Activated CD4-positive, alpha-beta T cell treated with anti-CD3 and anti-CD28 coated beads for 48 hours (primary cell): ENCODE results near the gene ABLIM1.
"Not testable (repeated sequence)": the region's sequence is repeated elsewhere in the genome, so short reads cannot be mapped to it uniquely, and the experiment has no call there.

Source experiments
- DNase-seq: peaks from one replicate; pipeline ENCODE4 v3.0.0-alpha.2; 2020

ABLIM1 gene

DNA sequence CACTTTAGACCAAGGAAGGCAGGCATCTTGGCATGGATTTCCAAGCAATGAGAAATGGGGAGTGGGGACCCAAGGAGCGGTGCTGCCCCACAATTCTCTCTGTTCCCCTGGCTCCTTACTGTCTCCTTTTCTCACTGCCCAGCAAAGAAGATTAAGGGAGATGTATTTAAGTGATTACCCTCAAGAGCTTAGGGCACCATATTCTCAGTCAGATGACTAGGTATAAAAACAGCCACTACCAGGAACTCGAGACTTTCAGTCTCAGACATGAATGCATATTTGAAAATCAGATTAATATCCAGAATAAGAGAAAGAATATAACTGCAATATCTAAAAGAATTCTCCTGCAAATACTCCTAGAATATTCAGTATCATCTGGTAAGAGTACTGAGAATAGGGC lies at the start of gene ABLIM1:
ABLIM1 (minus strand) TSS at position 101 of the 400 bp plus-strand sequence; CDS start at position 26, 75 bp downstream.
- DNase-seq = no peak

DNA sequence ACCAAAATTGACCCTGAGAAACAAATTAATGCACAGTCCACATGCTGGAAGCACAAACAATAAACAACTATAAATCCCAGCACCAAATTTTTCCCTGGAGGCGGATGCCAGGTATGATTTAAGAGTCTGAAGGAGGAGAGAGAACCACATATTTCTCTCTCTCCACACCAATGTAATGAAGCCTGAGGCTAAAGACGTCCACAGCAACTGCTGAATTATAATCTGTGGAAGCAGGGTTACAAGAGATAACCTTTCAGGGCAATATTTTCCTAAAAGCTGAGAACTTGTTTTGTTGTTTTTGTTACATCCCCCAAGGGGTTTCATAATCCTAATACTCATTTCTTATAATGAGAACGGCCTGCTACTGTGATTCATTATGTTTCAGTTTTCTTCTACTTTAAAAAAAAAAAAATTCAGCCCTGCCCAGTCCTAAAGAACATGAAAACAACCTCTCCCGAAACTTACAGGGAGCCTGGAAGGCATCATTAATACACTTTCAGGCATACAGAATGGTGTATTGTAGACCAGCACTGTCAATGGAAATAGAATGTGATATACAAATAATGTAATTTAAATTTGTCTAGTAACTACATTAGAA lies 48.5 kb upstream of the ABLIM1 start:
- DNase-seq = no peak

DNA sequence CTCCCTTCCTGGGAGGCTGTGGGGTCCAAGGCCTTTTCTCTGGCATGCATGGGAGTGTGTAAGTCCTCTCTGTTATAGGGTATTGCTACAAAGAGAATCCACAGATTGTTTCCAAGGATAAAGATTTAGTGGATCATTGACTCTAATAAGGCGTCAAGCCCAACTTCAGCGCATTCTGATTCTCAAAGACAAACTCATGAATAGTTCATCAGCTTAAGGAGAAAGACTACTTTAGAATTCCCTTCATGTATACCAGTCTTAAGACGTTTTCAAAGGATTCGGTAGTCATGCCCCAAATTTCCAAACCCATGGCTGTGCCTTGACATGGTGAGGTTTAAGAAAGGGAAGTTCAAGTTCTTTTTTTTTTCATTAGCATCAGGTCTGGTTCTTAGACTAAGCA lies 46.6 kb upstream of the ABLIM1 start:
- no peak for DNase-seq

DNA sequence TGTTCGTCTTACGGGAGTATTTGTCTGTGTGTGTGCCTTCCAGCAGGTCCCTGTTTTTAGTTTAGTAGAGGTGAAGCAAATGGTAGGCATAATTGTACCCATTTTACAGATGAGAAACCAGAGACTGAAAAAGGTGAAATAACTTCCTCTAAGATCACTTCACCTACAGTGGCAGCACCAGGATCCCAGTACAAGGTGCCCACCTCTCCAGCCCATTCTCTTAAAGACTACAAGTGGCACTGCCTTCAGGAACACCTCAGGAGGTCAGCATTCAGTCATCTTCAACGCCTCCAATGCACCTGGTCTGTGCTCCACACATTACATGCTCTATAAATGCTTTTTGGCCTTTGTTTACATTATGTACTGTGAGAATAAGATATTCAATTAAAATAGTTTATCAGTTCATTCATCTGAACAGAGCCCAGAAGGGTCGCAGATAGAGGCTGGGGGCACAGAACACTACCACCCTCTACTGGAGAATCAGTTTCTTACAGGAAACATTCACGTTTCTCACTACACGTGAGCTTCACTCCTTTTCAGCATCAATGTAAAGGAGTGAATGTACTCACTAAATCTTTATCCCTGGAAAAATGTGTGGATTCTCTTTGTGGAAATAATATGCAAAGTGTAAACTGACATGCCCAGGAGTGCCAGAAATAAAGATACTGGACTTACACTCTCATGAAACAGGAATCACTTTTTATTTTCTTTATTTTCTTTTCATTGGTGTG lies 45.5 kb upstream of the ABLIM1 start:
- peak; percentile 7 for DNase-seq

DNA sequence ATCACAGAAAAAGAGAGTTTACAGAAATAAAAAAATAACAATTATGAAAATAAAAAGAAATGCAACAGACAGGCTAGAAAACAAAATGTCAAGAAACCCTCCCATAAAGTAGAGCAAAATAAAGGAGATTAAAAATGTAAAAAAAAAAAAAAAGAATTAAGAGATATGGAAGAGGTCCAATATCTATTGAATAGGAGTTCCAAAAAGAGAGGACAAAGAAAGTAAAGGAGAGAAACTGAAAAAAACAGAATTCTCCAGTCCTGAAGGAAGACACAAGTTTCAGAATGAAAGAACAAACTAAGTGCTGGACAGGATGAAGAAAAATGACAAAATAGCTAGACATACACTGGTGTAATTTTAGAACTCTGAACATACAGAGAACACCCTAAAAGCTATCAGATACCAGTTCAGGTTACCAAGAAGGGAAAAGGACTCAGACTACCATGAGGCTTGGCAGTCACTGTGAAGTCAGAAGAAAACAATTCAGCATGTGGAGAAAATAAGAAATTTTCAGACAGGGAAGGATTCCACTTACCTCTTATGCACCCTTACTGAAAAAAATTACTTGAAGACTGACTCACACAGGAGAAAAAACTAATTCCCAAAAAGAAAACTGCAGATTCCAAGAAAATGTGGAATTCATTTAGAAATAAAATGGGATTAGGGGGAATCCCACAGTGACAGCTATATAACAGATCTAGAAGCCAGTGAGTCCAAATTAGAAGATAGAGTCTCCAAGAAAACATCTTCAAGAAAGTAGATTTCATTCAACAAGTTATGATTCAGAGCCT lies 40.4 kb upstream of the ABLIM1 start:
- no peak for DNase-seq

DNA sequence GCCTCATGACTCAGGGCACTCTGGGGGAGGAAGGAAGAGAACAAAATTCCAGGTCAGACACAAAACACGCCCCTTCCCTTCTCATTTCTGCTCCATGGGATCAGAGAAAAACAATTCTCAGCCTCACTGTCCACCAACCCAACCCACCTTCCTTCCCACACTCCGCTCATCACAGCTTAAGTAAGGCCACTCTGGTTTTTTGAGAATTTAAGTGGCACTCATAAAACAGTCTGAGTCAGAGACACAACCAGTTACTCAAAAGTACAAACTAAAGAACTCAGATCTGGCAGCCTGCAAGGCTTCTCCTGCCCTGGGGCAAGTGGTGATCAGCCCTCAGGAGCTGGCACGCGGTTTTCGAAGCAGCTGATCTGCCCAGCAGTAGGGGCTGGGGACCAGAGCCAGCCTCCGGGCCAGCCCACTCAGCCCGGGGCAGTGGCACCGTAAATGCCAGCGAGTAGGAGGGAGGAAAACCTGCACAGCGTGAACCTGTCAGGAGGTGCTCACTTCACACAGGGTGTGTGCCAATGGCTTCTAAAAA lies 39.1 kb upstream of the ABLIM1 start:
- no peak for DNase-seq

DNA sequence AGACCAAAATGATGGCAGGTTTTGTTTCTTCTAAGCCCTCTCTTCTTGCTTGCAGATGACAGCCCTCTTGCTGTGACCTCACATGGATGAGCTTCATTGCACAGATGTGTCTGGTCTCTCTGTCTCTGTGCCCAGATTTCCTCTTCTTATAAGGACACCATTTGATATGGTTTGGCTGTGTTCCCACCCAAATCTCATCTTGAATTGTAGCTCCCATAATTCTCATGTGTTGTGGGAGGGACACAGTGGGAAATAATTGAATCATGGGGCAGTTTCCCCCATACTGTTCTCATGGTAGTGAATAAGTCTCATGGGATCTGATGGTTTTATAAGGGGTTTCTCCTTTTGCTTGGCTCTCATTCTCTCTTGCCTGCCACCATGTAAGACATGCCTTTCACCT lies 38.2 kb upstream of the ABLIM1 start:
- not testable (repeated sequence) for DNase-seq

DNA sequence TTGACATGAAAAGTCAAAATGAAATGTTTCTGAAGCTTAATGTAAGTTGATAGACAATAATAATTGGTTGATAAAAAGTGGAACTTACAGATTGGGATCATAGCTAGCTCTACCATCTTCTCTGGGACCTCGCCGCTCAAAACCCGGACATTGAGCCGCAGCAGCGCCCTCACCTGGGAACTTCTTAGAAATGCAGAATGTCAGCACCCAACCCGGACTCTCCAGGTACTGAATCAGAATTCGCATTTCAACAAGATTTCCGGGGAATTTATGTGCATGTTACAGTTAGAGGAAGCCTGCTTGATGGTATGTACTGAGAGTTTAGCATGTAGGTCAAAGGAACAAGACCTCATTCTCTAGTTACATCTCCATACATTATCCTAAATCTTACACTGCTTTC lies 36.7 kb upstream of the ABLIM1 start:
- DNase-seq = peak; percentile 62

DNA sequence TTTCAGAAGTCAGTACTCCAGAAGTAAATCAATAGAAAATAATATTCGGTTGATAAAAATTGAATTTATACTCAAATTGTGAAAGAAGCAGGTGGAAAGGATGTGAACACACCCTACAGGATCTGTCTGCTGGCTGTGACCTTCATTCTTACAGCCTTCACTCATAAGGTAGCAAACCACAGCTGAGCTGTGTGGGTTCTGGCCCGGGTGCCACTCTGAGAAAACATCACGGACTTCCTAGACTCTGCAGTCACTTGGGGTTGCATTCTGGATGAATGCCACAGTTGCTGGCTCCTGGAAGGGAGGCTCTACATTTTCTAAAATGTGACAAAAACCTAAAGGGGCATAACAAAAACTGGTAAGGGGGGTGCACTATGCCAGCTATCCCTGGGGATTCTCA lies 36.0 kb upstream of the ABLIM1 start:
- peak; percentile 6 for DNase-seq

DNA sequence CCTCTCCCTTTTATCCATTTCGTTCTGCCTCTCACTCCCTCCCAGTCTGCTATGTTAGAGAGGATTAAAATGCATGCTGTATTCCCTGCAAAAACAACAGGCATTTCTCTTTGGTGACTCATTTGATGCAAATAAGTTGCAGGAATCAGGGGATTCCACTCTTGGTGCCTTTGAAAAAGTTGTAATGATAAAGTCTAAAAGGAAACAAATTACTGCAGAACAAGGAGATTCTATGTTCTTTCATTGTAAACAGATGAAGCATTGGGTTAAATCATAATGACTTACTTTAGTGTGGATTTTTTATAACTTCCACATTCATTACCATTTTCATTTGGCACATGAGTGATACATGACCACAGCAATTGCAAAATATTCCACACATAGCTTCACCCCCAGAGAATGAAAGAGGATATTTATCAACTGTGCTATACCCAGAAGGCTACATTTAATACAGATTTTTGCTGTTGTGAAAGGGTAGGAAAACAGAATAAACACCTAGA lies 33.4 kb upstream of the ABLIM1 start:
- no peak for DNase-seq

DNA sequence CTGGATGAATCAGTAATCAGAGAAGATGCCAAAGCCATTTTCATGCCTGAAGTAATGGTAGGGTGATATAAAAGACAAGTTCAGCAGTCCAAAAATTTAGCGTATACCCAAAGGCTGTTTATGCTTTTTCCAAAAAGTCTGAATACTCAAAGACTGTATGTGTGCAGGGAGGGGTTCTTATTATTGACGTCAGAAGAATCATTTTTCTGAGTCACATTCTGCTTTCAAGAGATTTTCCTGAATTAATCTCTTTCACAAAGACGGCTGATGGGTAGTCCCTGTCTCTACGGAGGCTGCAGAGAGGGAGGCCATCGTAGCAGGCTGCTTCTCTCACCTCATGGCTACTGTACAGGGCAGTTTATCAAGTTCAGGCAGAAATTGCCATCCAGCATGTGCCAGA lies 30.7 kb upstream of the ABLIM1 start:
- DNase-seq = no peak

DNA sequence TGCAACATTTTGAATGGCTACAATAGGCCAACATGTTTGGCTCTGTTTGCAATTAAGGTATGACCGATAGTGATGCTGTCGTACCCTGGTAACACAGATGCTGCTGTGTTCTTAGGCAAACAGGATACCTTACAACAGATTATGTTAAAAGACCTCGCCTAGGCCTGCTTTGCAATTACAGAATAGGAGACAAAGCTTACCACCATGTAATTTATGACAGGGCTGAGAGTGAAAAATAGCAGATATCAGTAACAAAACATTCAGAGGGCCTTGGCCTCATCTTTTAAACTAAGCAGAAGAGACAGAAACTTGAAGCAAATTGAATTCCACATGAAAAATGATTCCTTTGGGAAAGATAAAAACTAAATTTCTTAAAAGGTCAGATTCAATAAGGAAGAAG lies 29.4 kb upstream of the ABLIM1 start:
- no peak for DNase-seq

DNA sequence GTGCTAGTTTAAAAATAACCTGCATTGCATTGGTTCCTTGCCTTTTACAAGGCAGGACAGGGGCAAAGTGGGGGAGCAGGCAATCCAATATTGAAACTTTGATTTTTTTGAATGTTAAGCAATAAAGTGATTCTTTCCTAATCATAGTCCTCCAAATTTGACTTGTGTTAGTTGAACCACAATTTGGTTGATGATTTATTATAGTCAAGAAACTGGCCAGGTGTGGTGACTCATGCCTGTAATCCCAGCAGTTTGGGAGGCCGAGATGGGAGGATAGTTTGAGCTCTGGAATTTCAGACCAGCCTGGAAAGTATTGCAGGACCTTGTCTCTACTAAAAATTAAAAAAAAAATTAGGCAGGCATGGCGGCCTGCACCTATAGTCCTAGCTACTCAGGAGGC lies 27.9 kb upstream of the ABLIM1 start:
- no peak for DNase-seq

DNA sequence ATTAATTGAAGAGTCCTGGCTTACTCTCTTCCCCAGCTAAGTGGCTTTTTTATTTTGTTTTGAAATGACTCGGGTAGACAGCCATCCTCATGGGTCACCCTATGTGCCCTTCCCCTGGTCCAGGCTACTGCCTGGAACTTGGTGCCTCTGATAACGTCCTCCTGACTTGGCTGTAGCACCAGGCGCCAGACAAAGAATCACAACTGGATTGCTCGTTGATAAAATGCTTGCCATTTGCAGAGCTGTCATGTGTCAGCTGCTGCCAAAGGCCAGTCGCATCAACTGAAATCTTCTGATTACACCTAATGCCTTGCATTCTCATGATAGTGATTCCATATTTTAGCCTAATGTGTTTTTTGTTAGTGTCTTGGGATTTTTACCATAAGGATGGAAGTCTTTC lies 27.4 kb upstream of the ABLIM1 start:
- no peak for DNase-seq

DNA sequence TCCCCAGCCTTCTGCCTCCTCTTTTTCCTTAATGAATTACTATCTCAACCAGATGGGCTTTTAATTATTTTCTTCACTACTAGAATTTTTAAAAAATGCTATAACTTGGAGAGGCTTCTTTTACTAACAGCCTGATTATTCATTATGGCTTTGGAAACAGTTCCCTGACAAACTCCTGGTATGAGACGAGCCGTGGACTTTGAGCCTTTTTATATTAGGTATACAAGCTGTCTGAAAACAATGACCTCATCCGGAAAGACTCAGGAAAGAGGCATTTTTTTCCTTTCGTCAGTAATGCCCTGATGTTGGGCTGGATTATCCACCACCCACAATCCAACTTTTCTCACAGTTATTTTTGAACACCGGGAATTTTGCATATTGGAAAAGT lies 26.7 kb upstream of the ABLIM1 start:
- DNase-seq = no peak

DNA sequence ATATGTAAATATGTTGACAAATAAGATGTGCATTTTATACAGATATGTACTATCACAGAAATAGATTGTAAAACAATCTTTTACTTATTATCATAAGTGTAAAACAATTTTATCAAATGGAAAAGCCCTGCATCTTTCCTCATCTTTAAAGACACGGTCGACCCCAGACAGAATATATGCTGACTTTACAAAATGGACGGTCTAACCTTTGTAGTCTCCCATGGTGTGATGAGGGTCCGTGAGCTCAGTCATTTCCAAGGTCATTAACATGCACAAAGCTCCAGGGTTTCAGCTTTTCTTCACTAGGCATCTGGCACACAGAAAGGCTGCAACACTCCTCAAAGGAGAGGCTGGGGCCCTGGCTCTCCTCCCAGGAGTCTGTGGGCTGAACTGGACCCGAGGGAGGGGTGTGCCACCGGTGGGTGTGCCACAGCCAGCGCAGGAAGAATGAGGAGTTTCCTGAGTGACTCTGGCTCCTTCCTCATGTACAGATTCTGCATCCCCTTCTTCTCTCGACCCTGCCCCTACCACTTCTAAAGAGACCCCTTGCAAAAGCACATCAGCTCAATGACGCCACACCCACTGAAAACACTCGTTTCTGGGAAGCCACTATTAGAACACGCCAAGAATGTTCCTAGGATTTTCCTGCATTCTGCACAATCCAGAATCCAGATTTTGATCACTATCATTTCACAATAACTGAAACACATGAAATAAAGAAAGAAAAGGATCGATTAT lies 26.2 kb upstream of the ABLIM1 start:
- no peak for DNase-seq

DNA sequence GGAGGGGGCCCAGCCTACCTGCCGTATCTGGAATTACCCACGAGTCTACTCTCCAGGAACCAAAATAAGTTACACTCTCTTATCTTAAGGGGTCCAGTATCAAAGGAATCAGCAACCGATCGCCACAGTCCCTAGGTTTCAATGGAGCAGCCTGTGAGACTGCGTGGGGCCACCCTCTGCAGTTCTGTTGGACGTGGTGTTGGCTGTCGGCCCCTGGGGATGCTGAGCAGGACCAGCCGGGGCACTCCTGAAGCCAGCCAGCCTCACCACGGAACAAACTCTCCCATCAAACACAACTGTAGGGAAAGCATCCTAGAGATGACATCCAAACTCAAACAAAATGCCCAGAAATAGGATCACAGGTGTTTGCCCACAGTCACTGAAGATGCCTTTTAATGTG lies 25.5 kb upstream of the ABLIM1 start:
- DNase-seq = no peak

DNA sequence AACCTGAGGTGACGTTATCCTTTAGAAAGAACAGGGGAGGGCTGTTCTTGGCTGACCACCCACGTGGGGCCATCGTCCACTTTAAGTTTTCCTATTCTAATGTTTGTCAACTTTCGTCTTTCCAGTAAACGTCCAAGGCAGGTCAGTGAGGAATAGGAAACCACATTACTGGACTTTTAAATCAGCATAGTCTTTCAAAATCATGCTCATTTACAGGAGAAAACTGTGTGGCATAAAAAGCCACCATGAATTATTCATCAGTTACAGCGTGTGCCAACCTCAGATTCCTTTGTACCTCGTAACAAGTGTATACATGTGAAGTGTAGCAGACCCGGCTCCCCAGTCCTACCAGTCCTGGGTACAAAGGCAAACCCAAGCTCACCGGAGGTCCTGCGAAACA lies 25.1 kb upstream of the ABLIM1 start:
- no peak for DNase-seq

DNA sequence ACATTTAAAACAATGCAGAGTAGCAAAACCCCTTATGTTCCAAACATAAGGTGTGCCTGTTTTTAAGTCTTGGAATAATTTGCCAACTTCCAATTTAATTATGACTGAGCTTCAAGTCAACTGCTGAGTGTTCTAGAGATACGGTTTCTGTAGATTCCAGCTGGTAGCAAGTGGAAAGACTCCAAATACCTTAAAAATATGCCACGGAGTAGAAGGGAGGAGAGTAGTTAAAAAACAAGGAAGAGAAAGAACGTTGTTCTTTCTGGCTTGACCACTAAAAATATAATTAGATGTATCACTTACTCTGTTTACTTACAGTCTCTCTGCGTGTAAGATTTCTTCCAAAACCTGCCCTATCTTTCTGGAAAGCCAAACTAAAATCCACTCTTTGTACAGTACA lies 24.5 kb upstream of the ABLIM1 start:
- DNase-seq = no peak

DNA sequence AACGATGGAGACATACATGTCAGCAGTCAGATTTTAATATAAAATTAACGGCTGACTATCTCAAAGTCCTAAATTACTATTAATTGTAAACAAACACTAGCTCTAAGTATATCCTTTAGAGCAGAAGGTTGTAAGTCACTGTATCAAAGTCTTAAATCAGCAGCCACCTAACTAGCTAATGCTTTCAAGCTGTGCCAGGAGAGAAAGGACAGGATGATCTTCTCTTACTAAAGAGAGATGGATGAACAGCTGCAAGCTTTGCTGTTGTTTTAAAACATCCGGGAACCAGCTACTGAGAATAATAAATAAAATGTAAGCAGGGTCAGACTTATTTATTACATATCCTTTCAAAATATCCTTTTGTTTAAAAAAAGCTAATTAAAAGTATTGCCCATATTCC lies 24.0 kb upstream of the ABLIM1 start:
- DNase-seq = no peak

DNA sequence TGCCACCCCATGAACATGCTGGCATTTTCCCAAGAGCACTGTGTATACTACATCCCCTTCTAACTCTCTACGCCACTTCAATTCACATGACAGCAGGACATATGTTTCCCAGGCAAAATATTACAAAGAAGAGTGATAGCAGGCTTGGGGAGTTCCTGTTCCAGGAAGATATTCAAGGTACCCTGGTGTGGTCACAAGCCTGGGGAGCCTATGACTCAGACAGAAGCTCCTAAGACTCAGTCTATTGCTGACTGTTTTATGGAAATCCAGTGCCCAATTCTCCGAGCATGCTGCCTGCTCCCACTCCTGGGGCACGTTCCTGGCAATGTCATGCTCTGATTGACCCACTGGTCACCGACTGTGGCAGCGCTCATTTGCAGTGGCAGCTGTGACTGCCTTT lies 23.5 kb upstream of the ABLIM1 start:
- DNase-seq = no peak

DNA sequence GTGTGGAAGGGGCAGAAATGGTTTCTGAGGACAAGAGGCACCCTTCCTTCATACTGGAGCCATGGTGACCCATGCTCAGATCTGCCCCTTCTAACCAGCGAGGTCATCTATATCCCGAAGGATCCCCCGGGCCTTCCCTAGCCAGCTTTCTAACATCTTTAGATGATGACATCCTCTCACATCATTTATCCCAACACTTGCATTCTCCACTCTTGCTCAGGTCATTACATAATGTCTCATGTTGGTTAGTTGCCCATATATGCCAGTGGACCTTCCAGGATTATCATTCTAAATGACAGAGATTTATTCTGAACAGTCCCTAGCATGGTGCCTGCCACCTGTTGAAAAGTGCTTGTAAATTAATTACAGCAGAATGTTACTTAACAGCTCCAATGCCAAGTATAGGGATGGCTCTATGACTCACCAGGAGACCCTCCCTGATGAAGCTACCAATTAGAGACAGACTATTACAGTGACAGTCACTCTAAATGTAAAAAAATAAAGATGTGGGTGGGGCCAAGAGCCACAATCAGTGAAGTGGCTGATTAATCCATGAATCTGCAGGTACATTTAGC lies 22.6 kb upstream of the ABLIM1 start:
- no peak for DNase-seq

DNA sequence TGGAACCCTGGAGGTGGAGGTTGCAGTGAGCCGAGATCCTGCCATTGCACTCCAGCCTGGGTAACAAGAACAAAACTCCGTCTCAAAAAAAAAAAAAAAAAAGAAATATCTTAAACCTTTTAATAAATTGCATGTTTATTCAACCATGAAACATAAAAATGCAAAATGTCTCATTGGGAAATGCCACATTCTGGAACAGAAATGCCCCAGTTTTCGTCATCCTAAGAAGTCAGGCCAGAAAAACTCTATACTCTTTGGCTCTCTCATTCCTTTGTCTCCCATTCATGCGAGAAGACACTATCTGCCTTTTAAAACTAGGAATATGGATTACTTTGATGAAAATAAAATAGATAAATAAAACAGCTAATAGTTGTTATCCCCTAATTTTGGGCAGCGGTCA lies 21.5 kb upstream of the ABLIM1 start:
- no peak for DNase-seq
